Non-pigmented ciliary epithelial cell (primary cell): Measurements from ENCODE around the gene ZBTB33.
A peak's percentile ranks its signal among the peaks of the same experiment; 100 is the strongest.

Experiments used
- DNase-seq: peaks from one replicate; pipeline ENCODE4 v3.0.0-alpha.2; 2010; ENCODE audit warnings: low read depth

Gene ZBTB33

GRCh38 chrX:120250522-120251271 is at the start of gene ZBTB33:
Gene ZBTB33, plus strand, starts transcription at chrX:120250812. Its CDS starts 2,604 bp downstream, at chrX:120253416.
- DNase-seq = peak; percentile 83

GRCh38 chrX:120200851-120201250 is 49.8 kb upstream of the ZBTB33 start:
- no peak for DNase-seq

GRCh38 chrX:120205816-120206753 is 44.5 kb upstream of the ZBTB33 start:
- no peak for DNase-seq

- DNase-seq = no peak
Observed at GRCh38 chrX:120207009-120207605, 43.5 kb upstream of the ZBTB33 start.

- peak; percentile 18 for DNase-seq
Observed at GRCh38 chrX:120213438-120214265, 37.0 kb upstream of the ZBTB33 start.

- no peak for DNase-seq
Observed at GRCh38 chrX:120223374-120223773, 27.2 kb upstream of the ZBTB33 start.

- no peak for DNase-seq
Observed at GRCh38 chrX:120224388-120224787, 26.2 kb upstream of the ZBTB33 start.

GRCh38 chrX:120228187-120228908 is 22.3 kb upstream of the ZBTB33 start:
- no peak for DNase-seq

- no peak for DNase-seq
Observed at GRCh38 chrX:120235284-120235683, 15.3 kb upstream of the ZBTB33 start.

GRCh38 chrX:120236687-120237479 is 13.7 kb upstream of the ZBTB33 start:
- DNase-seq = no peak

- no peak for DNase-seq
Observed at GRCh38 chrX:120238933-120239332, 11.7 kb upstream of the ZBTB33 start.

GRCh38 chrX:120242813-120243212 is 7.8 kb upstream of the ZBTB33 start:
- no peak for DNase-seq

GRCh38 chrX:120244395-120244734 is 6.2 kb upstream of the ZBTB33 start:
- no peak for DNase-seq

GRCh38 chrX:120244735-120245498 is 5.7 kb upstream of the ZBTB33 start:
- peak; percentile 28 for DNase-seq

- DNase-seq = no peak
Observed at GRCh38 chrX:120251471-120252011, 929 bp downstream of the ZBTB33 start.

- DNase-seq = no peak
Observed at GRCh38 chrX:120253784-120254183, 3.2 kb downstream of the ZBTB33 start.

GRCh38 chrX:120260369-120260768 is 9.8 kb downstream of the ZBTB33 start:
- no peak for DNase-seq

GRCh38 chrX:120262859-120263708 is 12.5 kb downstream of the ZBTB33 start:
- DNase-seq = no peak
